Activated CD8-positive, alpha-beta T cell treated with anti-CD3 and anti-CD28 coated beads, Interleukin-2, amount 10 ng/mL, durations not matched to agents 7 days and 5 days (primary cell): Measurements from ENCODE around the gene SLC25A48. TPM values are rescaled to one million over a fixed set of nuclear protein-coding genes. Genes with fewer than 3 reads are reported as not detected.
A peak's percentile ranks its signal among the peaks of the same experiment; 100 is the strongest.

Experiments used
- ATAC-seq: fragments of 150-1000 bp; cut with Tn5 transposase; one replicate; pipeline ENCODE4 v1.10.0; 2021; ENCODE audit warnings: moderate library complexity
- CTCF ChIA-PET: fragments of 350-600 bp; sonication (Branson Sonifier 250); formaldehyde crosslinking; loops from one replicate; lab custom pipeline; 2021; ENCODE audit warnings: antibody characterized with exemption; lab: Charles Lee
- POLR2A ChIA-PET: fragments of 350-600 bp; sonication (Branson Sonifier 250); formaldehyde crosslinking; loops from one replicate; lab custom pipeline; 2021; ENCODE audit warnings: antibody characterized with exemption; lab: Charles Lee
- DNase-seq: peaks from one replicate; pipeline ENCODE4 v3.0.0-alpha.2; 2020
- H3K27ac Mint-ChIP-seq: one replicate; pipeline ENCODE4 v1.8.0; 2021; ENCODE audit warnings: mild to moderate bottlenecking, mixed read lengths
- H3K27me3 Mint-ChIP-seq: one replicate; pipeline ENCODE4 v1.8.0; 2021; ENCODE audit warnings: low read depth, mixed read lengths
- H3K36me3 Mint-ChIP-seq: one replicate; pipeline ENCODE4 v1.8.0; 2021; ENCODE audit warnings: low read depth, mixed read lengths
- H3K4me1 Mint-ChIP-seq: one replicate; pipeline ENCODE4 v1.8.0; 2021; ENCODE audit warnings: low read depth, mixed read lengths
- H3K4me3 Mint-ChIP-seq: one replicate; pipeline ENCODE4 v1.8.0; 2021; ENCODE audit warnings: mild to moderate bottlenecking, mixed read lengths
- H3K9me3 Mint-ChIP-seq: one replicate; pipeline ENCODE4 v1.8.0; 2022; ENCODE audit warnings: mixed read lengths; ENCODE audit not compliant: insufficient read depth
- microRNA-seq: library from miRNA; unstranded; fragments of <30 nt; microRNA quantifications from one replicate; pipeline ENCODE4 v1.2.0, GENCODE V29; 2022
- total RNA-seq, 2 experiments: library from RNA; stranded (reverse); gene quantifications; one replicate each; pipeline ENCODE4 v1.2.3, GENCODE V29; 2021

The SLC25A48 gene
- total RNA-seq, 2 experiments from 2014 or later: not detected

DNA sequence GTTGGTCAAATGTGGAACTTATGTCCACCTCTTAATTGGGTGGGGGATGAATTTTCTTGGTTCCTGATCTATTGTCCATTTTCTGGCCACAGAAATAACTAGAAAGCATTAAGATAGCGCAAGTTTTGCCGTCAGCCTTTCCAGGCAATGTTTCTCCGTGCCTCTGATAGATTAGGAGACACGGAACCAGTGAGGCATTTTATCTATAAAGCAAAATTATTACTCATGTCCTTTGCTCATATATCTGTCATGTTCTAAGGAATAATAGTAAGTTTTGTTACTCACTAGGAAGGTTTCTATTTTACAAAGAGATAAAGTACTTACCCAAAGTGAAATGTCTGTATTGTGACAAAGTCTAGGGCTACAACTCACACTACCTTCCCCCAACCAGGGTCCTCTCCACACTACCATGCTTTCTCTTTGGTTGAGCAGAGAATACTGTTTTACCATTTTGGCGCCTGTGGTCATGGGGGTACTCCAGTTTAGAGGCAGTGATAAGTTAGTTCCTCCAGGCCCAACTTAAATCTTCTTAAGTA lies 81.1 kb downstream of the SLC25A48 start:
- H3K27ac Mint-ChIP-seq: no peak overlapping the region
- ChIA-PET CTCF (no interaction called here), POLR2A (no interaction called here)
- no peaks in the 10 kb centered on the region for H3K36me3 Mint-ChIP-seq
- no peaks in the 10 kb centered on the region for H3K9me3 Mint-ChIP-seq
- peaks cover 7% of the 10 kb centered on the region for H3K4me1 Mint-ChIP-seq
- ATAC-seq: no peak
- H3K27me3 Mint-ChIP-seq: peaks cover 35% of the 10 kb centered on the region
- no peak for DNase-seq
- no peak overlapping the region for H3K4me3 Mint-ChIP-seq

DNA sequence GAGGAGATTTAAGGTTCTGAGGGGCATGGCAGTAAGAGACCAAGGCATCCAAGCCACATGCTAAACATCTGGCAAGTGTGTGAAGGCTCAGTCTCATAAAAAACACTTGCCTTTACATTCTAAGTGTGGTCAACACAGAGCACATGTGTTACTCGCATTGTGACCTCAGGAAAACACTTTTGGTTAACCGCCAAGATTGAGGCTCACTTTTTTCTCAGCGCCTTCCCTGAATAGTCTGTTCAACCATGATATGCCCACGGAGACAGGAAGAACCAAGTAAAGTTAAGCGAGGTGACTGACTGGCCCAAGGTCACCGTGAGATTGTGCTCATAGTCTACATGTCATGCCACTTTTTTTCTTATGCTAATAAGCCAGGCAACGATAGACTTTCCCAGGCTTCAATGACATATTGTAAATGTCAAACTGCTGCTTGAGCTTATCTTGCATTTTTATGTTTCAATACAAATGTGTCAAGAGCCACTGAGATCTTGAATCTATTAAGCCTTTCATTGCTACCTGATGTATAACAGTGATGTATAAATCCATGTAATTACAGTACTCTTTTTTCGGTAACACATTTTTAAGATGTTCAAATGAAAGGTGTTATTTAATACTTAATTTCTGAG lies 82.3 kb downstream of the SLC25A48 start:
- CTCF ChIA-PET: no interaction called here
- Mint-ChIP-seq H3K27ac (no peak overlapping the region), H3K4me1 (peaks cover 7% of the 10 kb centered on the region), H3K36me3 (no peaks in the 10 kb centered on the region), H3K9me3 (no peaks in the 10 kb centered on the region), H3K4me3 (no peak overlapping the region), H3K27me3 (peaks cover 32% of the 10 kb centered on the region)
- ATAC-seq (no peak), DNase-seq (peak; percentile 23)
- POLR2A ChIA-PET: no interaction called here

DNA sequence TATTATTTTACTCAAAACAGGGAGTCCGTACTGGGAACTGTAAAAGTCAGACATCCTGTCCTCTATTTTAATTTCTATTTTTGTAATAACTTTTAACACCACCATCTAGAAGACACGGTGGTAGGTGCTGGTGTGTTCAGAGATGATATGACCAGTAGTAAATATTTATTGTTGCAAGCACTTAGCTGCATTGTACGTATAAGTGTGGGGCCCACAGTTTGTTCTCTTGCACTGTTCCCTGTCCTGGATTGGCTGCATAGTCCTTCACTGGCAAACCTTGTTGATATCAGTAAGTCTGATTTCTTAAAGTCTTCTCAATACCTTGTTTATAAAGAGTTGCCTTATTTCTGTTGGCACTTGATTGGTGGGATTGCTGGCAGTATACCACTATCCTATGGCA lies 85.7 kb downstream of the SLC25A48 start:
- CTCF ChIA-PET: no interaction called here
- no peak for ATAC-seq
- no peak for DNase-seq
- peaks cover 38% of the 10 kb centered on the region for H3K27me3 Mint-ChIP-seq
- H3K4me1 Mint-ChIP-seq: peaks cover 7% of the 10 kb centered on the region
- POLR2A ChIA-PET: no interaction called here
- H3K4me3 Mint-ChIP-seq: no peak overlapping the region
- H3K36me3 Mint-ChIP-seq: no peaks in the 10 kb centered on the region
- no peak overlapping the region for H3K27ac Mint-ChIP-seq
- no peaks in the 10 kb centered on the region for H3K9me3 Mint-ChIP-seq

DNA sequence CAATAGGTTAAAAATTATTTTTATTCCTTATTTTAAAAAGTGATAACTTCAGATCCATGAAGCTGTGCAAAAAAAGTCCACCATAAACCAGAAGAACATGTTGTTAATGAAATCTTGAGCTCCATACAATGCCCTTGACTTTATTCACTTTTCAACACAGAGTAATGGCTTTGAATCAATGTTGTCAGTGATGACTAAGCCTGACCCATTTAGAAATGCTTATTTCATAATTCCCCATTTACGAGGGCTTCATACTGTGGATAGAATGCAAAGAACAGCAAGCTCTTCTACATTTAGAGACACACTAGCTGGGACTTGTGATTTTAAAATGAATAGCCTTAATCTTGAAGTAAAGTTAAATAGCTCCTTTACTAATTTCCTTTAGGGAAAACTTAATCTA lies 86.9 kb downstream of the SLC25A48 start:
- Mint-ChIP-seq H3K4me3 (no peak overlapping the region), H3K27ac (no peak overlapping the region), H3K36me3 (no peaks in the 10 kb centered on the region), H3K27me3 (peaks cover 41% of the 10 kb centered on the region), H3K4me1 (peaks cover 5% of the 10 kb centered on the region), H3K9me3 (no peaks in the 10 kb centered on the region)
- ChIA-PET POLR2A (no interaction called here), CTCF (no interaction called here)
- ATAC-seq: no peak
- no peak for DNase-seq

DNA sequence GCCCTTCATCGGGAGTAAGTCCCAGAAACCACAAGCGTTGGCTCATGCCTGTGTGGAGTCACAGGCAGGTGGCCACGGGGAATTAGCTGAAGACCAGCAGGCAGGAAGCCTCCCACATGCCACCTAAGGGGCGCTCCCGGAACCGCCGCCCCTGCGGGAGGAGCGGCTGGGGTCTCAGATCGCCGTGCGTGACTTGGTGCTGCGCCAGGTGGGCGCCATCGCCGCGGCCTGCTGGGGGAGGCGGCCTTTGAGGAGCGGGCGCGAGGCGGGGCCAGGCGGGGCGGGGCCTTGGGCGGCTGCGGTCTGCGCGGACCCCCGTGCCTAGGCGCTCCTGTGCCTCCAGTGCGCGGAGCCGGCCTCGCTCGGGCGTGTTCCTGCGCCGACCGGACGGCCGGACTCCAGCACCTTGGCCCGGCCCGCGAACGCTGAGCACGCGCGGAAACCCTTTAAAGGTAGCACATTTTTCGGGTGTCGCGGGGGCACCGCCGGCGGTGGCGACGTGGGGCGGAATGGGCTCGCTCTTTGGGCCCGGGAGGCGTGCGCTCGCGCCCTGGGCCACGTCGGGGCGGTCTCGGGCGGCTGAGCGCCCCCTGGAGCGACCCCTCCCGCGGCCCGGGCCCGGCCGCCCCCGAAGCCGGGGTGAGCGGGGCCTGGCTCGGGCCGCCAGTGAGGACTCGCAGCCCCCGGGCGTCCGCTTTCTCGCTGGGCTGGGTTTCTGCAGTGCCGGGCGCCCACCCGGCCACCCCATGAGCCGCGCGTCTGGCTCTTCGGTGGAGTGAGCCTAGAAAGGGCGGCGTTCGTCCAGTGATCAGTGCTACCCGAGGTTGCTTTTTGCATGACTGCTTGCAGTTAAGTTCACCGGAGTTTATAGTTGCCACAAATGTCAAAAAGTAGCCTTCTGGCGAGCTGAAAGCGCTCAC lies 95.8 kb downstream of the SLC25A48 start:
- Mint-ChIP-seq H3K9me3 (no peaks in the 10 kb centered on the region), H3K4me1 (no peaks in the 10 kb centered on the region), H3K36me3 (no peaks in the 10 kb centered on the region), H3K27ac (no peak overlapping the region), H3K4me3 (no peak overlapping the region), H3K27me3 (peaks cover 44% of the 10 kb centered on the region)
- POLR2A ChIA-PET: no interaction called here
- ATAC-seq: no peak
- DNase-seq: no peak
- CTCF ChIA-PET: no interaction called here

DNA sequence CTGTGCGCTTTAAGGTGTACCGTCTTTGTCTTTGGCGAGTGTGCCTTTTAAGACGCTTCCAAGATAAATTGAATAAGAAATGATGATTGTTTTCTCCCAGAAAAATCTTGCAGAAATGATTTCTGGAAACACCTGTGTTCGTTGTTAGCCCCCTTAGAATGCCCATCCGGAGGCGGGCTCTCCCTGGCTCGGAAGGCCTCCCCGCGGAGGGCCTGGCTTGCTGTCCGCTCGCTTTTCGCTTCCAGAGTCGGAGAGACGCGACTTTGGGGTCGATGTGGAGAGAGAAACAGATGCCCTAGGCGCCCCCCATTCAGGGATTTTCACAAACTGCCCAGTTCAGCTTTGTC lies 96.5 kb downstream of the SLC25A48 start:
- CTCF ChIA-PET: no interaction called here
- Mint-ChIP-seq H3K36me3 (no peaks in the 10 kb centered on the region), H3K27ac (no peak overlapping the region), H3K4me3 (no peak overlapping the region), H3K4me1 (no peaks in the 10 kb centered on the region), H3K9me3 (no peaks in the 10 kb centered on the region), H3K27me3 (peaks cover 47% of the 10 kb centered on the region)
- DNase-seq: no peak
- POLR2A ChIA-PET: no interaction called here
- no peak for ATAC-seq

DNA sequence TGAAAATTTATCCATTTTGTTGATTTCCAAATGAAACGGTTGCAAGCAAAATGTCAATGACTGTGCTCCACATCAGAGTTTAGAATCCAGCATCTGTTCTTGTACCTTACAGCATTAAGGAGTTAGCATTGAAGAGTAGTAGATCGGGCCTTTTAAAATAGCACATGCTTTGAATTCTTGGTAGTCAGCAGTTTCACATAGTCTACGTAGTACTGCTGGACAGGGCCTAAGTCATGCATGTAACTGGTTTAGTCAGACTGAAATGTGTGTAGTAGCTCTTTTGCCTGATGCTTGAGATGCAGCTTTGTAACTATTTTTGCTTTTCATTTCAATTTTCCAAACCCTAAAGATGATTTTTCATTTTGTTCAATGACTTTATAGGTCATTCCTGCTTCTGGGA lies 100.5 kb downstream of the SLC25A48 start:
- ATAC-seq (no peak), DNase-seq (no peak)
- ChIA-PET POLR2A (no interaction called here), CTCF (no interaction called here)
- no peaks in the 10 kb centered on the region for H3K4me1 Mint-ChIP-seq
- no peak overlapping the region for H3K27ac Mint-ChIP-seq
- peaks cover 26% of the 10 kb centered on the region for H3K27me3 Mint-ChIP-seq
- no peak overlapping the region for H3K4me3 Mint-ChIP-seq
- H3K9me3 Mint-ChIP-seq: no peaks in the 10 kb centered on the region
- no peaks in the 10 kb centered on the region for H3K36me3 Mint-ChIP-seq

DNA sequence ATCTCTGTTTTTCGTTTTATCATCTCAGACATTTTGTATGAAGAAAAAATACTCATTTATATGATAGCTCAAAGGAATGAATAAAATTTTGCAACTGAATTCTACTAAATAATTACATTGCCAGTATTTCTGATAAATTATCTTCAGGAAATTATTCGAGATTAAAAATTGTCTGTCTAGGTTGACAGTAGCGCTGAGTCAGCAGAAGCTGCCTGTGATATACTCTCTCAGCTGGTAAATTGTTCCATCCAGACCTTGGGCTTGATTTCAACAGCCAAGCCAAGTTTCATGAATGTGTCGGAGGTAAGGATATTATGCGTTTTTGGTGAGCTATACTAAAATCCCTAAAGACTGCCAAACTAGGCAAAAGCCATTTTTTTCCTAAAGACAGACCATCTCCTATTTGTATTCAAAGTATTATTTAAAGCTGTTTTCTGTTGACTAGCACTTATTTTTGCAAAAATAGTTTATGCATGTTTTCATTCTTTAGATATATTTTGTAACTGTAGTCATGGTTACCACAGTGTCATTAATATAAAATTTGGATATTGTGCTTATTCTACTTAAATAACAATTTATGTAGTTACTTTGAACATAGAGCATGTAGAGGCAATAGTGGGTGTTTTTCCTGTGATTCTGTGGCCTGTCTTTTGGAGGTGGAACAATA lies 102.9 kb downstream of the SLC25A48 start:
- POLR2A ChIA-PET: no interaction called here
- H3K27ac Mint-ChIP-seq: no peak overlapping the region
- H3K4me3 Mint-ChIP-seq: no peak overlapping the region
- CTCF ChIA-PET: interaction anchor here (0.7 to 1.0 kb wide), 2 partner anchors 126 to 988 kb away, joined by 3 read pairs; no protein-coding TSS in a partner anchor
- no peaks in the 10 kb centered on the region for H3K9me3 Mint-ChIP-seq
- DNase-seq (no peak), ATAC-seq (no peak)
- H3K4me1 Mint-ChIP-seq: no peaks in the 10 kb centered on the region
- no peaks in the 10 kb centered on the region for H3K36me3 Mint-ChIP-seq
- peaks cover 20% of the 10 kb centered on the region for H3K27me3 Mint-ChIP-seq

Small RNAs within 50 kb of the gene (microRNA-seq; reads per million reads assigned to microRNA genes)
- not detected for gene MIR5692C1

Other genes starting within 250 kb of the SLC25A48 start
- gene IL9, start 61.2 kb downstream of the SLC25A48 start, total RNA-seq: not detected
- gene LECT2, start 120.3 kb downstream of the SLC25A48 start, total RNA-seq: not detected
- not detected for gene TGFBI, start 194.3 kb downstream of the SLC25A48 start, total RNA-seq